ENCODE measurements around the gene GADD45GIP1.

Gene GADD45GIP1

DNA sequence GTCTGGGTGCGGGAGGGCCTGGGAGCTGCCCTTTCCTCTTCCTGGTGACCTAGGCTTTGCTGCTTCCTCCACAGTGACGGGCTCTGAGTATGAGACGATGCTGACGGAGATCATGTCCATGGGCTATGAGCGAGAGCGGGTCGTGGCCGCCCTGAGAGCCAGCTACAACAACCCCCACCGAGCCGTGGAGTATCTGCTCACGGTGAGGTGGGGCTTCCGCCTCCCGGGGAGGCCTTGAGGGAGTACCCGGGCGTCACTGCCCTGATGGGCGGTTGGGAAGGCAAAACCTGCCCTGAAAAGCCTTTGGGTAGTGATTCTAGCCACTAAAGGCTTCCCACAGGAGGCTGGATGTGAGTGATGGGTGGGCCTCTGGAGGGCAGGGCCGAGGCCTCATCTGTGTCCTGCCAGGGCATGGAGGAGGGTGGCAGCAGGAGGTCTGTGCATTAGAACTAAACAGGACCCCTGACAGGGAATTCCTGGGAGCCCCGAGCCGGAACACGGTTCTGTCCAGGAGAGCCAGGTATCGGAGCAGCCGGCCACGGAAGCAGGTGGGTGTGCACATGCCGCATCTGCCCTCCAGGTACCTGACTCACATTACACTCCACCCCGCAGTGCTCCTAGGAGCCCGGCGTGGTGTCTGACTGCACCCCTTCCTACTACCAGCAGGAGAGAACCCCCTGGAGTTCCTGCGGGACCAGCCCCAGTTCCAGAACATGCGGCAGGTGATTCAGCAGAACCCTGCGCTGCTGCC lies 8.2 kb downstream of the GADD45GIP1 start:
- no peak for TF ChIP-seq CTCF (IDR thresholded peaks at IDR 0.05)
- Histone ChIP-seq H3K4me3 (no peak overlapping the region), H3K27ac (no peak overlapping the region)
- no peak for DNase-seq (ENCODE audit: low spot score)

DNA sequence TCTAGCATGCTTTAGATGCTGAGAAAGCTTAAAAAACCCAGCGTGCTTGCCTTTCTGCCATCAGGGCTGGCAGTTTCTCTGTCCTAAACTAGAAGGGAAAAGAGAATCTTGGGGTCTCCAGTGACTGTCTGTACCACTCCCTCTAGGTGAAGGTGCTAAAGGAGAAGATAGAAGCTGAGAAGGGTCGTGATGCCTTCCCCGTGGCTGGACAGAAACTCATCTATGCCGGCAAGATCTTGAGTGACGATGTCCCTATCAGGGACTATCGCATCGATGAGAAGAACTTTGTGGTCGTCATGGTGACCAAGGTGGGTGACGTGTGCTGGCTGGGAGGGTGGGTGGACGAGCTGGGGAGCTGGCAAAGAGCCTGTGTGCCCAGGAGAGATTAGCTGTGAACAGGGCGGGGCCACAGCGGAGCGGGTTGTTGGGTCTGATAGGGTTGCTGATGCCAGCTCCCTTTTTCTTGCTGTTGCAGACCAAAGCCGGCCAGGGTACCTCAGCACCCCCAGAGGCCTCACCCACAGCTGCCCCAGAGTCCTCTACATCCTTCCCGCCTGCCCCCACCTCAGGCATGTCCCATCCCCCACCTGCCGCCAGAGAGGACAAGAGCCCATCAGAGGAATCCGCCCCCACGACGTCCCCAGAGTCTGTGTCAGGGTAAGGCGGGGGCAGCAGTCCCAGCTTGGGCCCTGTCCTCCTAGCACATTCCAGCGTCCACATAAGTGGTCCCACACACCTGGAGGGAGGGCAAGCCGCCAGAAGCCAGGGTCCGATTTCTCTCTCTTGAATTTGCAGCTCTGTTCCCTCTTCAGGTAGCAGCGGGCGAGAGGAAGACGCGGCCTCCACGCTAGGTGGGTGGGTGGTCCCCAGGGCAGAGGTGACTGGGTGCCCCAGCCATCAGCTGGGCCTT lies 9.1 kb downstream of the GADD45GIP1 start:
- no peak overlapping the region for H3K4me3 ChIP-seq
- TF ChIP-seq CTCF (IDR thresholded peaks at IDR 0.05), result no peak
- H3K27ac ChIP-seq, result no peak overlapping the region
- no peak for DNase-seq (ENCODE audit: low spot score)

GRCh38 chr19:12946731-12947496 lies 10.1 kb downstream of the GADD45GIP1 start:
- TF ChIP-seq CTCF (IDR thresholded peaks at IDR 0.05), result no peak
- DNase-seq (ENCODE audit: low spot score), result no peak
- Histone ChIP-seq H3K4me3 (peak overlapping the region; percentile 99), H3K27ac (peak overlapping the region; percentile 95 to 99)

- Histone ChIP-seq H3K27ac (peak overlapping the region; percentile 95 to 99), H3K4me3 (peak overlapping the region; percentile 99)
- DNase-seq (ENCODE audit: low spot score), result peak; percentile 89
- no peak for TF ChIP-seq CTCF (IDR thresholded peaks at IDR 0.05)
These were observed 10.8 kb downstream of the GADD45GIP1 start for GRCh38 chr19:12946092-12946721.

DNA sequence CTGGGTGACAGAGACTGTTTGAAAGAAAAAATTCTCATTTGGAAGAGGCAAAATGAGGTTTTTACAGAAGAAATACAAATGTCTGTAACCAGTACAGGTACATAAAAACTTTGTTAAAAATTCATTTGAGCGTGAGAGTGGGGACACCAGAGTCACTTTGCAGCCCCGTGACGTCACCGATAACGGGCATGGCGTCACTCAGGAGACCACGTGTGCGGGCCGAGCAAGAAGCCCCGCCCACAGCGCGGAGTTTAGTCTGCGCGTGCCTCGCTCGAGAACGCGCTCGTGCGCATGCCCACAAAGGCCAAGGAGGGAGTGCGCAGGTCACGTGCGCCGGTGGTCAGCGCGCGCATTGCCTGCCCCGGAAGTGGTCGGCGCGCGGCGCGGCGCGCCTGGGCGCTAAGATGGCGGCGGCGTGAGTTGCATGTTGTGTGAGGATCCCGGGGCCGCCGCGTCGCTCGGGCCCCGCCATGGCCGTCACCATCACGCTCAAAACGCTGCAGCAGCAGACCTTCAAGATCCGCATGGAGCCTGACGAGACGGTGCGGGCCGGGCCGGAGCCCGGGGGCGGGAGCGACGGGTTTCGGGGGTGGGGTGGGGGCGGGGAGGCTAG lies 11.4 kb downstream of the GADD45GIP1 start, which contains the start of gene RAD23A:
Gene RAD23A, plus strand, starts transcription at position 384 of the 613 bp plus-strand sequence. Its CDS starts 87 bp downstream, at position 471.
- Histone ChIP-seq H3K27ac (peak within 1 kb of the TSS; percentile 95 to 99), H3K4me3 (peak within 1 kb of the TSS; percentile 99)

More for the DNA sequence above, 11.4 kb downstream of the GADD45GIP1 start, which contains the start of gene RAD23A:
- no peak for TF ChIP-seq CTCF (IDR thresholded peaks at IDR 0.05)
- DNase-seq (ENCODE audit: low spot score), result peak; percentile 97
